GM19099 (cell line): Measurements from ENCODE around the gene DCST2.

Experiments used
- POLR2A ChIP-seq: IDR thresholded peaks from 3 replicates; pipeline ENCODE4 v1.6.1; 2011; ENCODE audit warnings: low read depth; ENCODE audit not compliant: insufficient read length; ENCODE audit errors: extremely low read depth

The DCST2 gene

DNA sequence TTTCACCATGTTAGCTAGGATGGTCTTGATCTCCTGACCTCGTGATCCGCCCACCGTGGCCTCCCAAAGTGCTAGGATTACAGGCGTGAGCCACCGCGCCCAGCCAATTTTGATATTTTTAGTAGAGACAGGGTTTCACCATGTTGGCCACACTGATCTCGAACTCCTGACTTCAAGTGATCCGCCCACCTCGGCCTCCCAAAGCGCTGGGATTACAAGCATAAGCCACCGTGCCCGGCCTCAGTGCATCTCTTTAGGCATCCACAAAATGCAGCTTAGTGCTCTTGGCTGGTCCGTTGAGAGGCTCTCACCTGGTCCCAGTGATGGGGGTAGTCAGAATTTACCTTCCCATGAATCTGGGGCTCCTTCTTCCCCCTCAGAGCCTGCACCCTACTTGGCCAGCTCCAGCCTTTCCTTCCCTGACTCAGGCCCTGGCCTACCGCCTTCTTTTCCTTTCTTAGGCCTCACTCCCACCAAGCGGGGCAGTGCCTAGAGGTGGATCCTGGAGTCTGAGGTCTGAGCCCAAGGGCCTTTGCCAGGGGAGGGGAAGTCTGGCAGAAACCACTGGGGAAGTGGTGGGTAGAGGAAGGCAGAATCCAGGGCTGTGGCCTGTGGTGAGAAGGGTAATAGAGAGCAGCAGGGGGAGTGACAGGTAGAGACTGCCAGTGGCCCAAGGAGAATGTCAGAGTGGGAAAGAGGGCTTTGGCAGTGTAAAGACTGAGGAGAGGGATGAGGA is 36.4 kb downstream of the DCST2 start:
- no peak for TF ChIP-seq POLR2A

DNA sequence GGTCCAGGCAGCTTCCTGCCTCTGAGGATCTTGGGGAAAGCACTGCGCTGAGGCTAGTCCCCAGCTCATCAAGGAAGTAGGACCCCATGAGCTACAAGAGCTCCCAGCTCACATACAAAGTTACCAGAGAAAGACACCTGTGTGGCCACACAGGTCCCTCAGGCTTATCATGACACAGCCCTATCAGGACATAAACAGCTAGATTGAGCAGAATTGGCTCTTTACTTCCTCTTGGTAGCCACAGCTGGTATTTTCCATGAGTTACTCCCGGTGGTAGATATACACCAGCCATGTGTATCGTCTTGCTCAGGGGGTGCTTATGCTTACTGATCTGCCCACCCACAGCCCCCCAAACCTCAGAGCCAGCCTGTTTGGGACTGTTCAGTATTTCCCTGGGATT is 39.0 kb downstream of the DCST2 start:
- TF ChIP-seq POLR2A = no peak

DNA sequence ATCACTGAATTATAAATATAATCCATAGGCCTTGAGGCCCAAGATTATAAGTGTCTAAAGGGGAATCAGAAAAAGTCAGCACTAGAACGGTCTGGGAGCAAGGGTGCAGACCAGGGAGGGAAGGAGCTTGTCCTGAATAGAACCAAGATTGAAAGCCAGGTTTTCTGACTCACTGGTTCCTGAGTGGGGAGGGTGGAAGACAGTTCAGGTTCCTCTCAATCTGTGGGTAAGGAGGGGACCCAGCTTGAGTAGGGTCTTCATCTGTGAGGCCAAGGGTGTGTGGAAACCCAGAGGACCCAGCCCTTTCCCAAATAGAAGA is 39.4 kb downstream of the DCST2 start:
- TF ChIP-seq POLR2A = no peak

DNA sequence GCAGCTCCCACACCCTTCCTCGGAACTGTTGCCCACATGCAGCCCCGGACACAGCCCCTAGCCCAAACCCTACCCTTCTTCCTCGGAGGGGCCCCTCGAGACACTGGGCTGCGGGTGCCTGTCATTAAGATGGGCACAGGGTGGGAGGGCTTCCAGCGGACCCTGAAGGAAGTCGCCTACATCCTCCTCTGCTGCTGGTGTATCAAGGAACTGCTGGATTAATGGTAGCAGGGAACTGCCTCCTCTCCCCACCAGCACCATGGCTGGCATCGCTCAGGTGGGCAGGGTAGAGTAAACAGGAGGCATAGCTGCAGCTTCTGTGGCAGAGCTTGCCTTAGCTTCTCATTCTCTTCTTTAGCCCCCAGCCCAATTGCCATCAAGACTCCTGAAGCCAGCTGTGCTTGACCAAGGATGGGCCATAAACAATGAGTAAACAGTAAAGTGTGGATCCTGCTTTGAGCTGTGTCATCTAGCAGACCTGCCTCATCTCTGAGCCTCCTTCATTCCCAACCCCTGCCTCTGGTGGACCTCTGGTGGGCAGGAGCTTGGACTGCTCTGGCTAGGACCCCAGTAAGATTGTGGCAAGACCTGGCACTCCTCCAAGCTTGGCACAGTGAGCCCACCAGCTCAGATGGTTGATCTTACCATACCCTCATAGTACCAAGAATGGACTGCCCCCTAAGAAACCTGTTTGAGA is 39.9 kb downstream of the DCST2 start, which contains the start of gene LENEP:
Gene LENEP, plus strand, starts transcription at position 15 of the 697 bp plus-strand sequence. Its CDS starts 22 bp downstream, at position 37.
- no peak for TF ChIP-seq POLR2A

DNA sequence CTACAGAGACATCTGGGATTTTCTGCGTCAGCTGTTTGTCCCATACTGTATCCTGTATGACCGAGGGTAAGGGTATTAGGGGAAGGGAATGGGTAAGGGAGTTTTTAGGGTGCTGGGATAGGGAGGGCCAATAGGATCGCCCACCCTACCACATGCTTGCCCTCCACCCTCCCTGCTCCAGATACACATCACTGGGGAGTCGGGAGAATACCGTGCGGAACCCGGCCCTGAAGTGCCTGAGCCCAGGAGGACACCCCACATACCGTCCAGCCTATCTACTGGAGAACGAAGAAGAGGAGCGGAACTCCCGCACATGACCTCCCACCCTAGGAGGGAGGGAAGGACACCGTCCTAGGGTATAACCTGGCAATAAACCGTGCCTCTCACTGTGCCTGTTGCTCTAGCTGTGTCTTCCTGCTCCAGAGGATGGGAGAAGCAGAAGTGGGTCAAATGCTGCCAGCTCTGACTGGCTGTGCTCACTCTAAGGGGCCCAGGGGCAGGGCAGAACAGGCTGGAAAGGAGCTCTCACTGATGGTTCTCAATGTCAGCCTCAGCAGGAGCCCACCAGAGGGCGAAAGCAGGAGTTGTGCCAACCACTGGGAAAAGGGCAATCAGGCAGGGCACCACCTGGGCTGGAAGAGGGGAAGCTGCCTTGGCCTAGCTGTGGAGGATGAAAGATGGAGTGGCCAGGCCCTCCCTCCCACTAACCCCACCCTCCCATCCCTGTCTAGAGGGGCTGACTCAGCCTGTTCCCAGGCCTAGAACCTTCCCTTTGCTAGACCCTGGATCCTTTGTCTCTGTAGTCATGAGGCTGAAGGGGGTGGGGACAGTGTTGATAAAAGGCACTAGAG is 40.6 kb downstream of the DCST2 start:
- TF ChIP-seq POLR2A = no peak

DNA sequence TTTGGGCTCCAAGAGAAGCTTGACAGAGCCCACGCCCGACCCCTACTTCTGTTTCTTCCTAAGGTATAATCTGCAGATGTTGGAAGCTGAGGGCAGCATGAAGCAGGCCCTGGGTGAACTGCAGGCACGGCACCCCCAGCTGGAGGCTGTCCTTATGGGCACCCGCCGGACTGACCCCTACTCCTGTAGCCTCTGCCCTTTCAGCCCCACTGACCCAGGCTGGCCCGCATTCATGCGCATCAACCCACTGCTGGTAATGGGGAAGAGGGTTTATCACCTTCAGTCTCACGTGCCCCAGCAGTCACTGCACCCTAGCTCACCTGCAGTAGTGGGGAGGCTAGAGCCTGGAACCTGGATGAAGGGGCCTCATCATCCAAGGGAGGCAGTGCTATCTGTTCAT is 43.3 kb downstream of the DCST2 start:
- TF ChIP-seq POLR2A = no peak

DNA sequence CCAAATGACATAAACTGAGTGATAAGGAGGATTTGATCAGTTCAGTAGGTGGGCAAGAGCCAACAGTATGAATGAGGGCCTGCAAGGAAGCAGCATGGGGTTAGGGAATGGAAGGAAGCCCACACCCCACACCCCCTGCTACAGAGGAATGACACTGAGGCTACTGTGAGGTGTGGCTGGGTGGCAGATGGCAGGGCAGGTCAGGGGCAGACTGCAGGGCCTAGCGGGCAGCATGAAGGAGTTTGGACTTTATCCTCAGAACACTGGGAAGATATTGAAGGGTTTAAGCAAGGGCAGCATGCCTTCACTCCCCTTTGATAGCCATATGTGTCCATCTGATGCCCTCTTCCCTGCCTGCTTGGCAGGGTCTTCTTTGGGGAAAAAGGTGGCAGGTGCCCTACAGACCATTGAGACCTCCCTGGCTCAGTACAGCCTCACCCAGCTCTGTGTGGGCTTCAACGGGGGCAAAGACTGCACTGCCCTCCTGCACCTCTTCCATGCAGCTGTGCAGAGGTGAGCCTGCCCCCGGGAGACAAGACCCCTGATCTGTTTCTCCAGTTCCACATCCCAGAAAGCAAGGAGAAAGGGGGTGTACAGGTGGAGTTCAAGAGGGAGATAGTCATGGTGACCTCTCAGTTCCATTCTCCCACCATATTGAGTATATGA is 44.3 kb downstream of the DCST2 start:
- TF ChIP-seq POLR2A = no peak

DNA sequence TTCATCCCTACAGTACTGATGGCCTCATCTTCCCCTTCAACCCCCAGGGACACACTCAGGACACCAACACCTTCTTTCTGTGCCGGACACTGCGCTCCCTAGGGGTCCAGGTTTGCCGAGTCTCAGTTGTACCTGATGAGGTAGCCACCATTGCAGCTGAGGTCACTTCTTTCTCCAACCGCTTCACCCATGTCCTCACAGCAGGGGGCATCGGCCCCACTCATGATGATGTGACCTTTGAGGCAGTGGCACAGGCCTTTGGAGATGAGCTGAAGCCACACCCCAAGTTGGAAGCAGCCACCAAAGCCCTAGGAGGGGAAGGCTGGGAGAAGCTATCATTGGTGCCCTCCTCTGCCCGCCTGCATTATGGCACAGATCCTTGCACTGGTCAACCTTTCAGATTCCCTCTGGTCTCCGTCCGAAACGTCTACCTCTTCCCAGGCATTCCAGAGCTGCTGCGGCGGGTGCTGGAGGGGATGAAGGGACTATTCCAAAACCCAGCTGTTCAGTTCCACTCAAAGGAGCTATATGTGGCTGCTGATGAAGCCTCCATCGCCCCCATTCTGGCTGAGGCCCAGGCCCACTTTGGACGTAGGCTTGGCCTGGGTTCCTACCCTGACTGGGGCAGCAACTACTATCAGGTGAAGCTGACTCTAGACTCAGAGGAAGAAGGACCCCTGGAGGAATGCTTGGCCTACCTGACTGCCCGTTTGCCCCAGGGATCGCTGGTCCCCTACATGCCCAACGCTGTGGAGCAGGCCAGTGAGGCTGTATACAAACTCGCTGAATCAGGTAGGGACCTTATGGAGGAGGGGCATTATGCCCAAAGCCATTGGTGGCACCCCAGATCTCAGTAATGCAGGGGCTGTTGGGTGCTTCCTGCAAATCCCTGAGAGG is 45.3 kb downstream of the DCST2 start:
- TF ChIP-seq POLR2A = no peak

DNA sequence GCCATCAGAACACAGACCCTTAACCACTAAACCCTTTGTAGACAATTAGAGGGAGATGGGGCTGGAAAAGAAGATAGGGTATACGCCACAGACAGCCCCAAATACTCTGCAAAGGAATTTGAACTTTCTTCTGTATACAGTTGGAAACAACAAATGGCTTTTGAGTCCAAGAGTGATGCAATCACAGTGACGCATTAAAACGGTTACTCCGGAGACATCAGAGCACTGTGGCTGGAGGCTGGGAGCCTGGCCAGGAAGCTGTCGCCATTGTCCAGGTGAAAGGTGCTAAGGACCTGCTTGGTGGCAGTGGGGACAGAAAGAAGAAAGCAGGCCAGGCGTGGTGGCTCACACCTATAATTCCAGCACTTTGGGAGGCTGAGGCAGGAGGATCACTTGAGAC is 46.3 kb downstream of the DCST2 start:
- no peak for TF ChIP-seq POLR2A

DNA sequence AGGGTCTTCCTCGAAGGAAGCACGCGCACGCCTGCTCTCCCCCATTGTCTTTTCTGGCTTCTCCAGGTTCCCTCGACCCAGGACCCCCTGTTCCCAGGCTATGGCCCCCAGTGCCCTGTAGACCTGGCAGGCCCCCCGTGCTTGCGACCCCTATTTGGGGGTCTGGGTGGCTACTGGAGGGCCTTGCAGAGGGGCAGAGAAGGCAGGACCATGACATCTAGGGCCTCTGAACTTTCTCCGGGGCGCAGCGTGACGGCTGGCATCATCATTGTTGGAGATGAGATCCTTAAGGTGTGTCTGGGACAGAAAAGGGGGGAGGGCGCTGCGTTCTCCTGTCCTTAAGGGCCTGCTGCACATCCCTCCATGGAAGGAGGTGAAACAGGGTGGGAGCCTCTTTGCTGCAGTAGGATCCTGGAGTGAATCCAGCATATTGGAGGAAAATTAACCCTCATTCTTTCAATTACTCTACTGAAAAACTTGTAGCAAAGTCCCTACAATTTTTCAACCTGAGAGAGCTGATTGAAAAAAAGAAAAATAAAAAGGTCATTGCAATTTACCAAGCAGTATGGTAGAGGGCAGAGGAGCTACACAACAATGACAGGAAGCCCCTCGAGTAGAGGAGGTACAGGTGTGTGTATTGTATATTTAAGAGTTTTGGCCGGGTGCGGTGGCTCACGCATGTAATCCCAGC is 49.7 kb downstream of the DCST2 start:
- no peak for TF ChIP-seq POLR2A

DNA sequence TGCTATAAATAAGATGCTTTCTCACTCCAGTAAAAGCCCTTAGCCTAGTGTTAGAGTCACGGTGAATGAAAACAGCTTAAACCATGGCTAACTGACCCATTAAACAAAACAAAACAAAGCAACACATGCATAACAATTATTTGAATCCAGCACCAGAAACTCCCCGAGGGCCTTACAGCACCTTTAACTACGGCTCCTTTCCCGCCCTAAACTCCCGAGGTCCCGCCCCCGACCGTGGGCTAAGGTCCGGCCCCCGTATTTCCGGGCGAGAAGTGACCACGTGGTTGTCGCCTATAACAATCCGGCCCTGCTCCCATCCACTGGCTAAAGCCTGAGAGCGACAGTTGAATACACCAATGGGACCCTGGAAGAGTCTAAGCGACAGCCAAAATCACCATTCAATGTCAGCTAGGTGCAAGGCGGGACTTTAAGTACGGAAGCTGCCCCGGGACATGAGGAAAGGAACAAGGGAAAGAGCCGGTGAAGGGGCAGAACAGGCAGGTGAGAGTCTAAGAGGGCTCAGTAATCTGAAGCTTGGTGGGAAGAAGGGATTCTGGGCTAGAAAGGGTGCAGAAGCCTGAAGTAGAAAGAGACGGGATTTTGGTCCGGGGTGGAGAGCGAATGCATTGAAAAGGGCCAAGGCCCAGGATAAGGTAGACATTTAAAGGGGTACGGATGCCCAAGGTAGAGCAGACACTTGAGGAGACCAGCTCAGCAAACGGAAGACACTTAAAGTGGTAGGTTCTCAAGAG is 50.5 kb downstream of the DCST2 start, which contains the start of gene FLAD1:
Gene FLAD1, plus strand, starts transcription at position 448 of the 752 bp plus-strand sequence. CDS start 351 bp downstream, outside the sequence.
- TF ChIP-seq POLR2A = peak; percentile 72

DNA sequence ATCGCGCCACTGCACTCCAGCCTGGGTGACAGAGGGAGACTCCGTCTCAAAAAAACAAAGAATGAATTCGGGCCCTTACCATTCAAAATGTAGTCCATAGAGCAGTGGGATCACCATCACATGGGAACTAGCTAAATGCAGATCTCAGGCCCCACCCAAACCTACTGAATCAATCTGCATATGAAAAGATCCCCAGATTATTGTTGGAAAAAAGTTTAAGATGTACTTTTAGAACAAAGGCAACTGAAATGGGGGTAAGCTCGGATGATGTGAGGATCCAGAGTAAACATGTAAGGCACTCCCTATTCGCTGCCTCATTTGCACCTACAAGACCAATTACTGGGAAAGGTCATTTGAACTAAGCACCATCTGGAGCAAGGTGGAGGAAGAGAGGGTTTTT is 51.2 kb downstream of the DCST2 start:
- no peak for TF ChIP-seq POLR2A

DNA sequence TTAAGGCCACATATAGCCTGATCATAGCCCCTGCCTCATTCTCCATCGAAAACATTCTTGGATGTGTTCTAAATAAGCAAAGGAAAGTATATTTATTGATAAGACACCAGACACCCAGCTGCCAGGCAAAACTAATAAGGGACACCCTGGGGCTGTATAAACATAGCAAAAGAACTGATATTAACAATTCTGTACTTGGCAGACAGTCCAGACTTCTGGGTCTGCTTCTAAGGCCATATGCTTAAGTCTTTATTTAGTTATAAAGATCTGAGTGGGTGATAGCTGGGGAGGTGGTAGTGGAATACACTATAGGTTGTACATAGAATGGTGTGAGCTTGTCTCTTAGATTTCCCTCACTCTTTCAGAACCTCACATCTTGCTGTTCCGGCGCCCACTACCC is 55.2 kb downstream of the DCST2 start:
- TF ChIP-seq POLR2A = no peak
